GM19239 (cell line): ENCODE results near the gene CDK15.
"Not testable (repeated sequence)": the region's sequence is repeated elsewhere in the genome, so short reads cannot be mapped to it uniquely, and the experiment has no call there.

ENCODE experiments used
- DNase-seq: peaks from one replicate; pipeline ENCODE4 v3.0.0; 2011; ENCODE audit warnings: low spot score; ENCODE audit not compliant: insufficient read length
- FAIRE-seq: peaks from 2 replicates; lab custom pipeline; 2011; peaks lifted over from hg19 to GRCh38; lab: Jason Lieb, UNC

The CDK15 gene

DNA sequence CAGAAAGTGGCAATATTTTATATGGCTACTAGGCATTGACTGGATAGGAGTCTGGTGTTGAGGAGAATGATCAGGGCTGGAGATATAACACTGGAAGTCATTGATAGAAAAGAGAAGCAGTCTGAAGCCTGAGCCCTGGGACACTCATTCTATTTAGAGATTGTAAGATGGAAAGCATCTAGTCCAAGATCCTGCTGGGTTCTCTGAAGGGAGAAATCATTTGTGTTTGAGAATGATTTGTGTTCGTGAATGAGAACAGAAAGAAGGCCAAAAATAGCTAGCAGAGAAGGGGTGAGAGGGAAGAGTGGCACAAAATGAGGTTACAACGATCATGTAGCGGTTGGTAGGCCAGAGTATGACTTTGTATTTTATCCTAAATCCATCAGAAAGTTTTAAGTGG is 18.0 kb upstream of the CDK15 start:
- FAIRE-seq, result no peak

DNA sequence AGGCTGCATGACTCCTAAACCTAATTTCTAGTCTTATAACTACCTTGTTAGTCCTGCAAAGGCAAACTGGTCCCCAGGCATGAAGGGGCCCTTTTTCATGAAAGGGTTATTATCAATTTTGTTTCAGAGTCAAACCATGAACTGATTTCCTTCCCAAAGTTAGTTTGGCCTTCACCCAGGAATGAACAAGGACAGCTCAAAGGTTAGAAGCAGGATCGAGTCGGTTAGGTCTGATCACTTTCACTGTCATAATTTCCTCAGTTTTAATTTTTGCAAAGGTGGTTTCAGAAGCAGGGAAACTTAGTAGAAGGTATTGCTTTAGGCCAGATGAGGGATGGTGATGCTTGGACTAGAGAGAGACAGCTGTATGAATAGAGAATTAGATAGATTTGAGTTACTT is 16.9 kb upstream of the CDK15 start:
- no peak for DNase-seq
- FAIRE-seq, result no peak

More for the DNA sequence above, 18.0 kb upstream of the CDK15 start:
- no peak for DNase-seq

GRCh38 chr2:201790291-201790690 is 16.0 kb upstream of the CDK15 start:
- DNase-seq, result no peak
- no peak for FAIRE-seq

DNA sequence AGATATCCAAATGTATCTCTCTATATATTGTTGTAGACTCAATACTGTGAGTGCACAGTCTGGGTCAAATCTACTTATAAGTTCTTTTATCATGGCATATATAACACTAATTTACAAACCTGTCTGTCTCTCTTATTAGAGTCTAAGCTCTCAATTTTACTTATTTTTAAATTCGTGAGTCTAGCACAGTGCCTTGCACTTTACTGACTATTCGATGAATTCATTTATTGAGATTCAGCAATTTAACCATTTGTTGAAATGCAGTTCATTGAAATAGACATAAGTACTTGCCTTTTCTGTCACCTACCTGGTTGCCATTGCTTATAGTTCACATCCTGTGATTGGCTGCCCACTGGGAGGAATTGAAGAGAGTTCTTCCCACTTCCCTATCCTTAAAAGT is 15.3 kb upstream of the CDK15 start:
- DNase-seq, result no peak
- FAIRE-seq, result no peak

GRCh38 chr2:201793631-201794030 is 12.7 kb upstream of the CDK15 start:
- DNase-seq, result no peak
- FAIRE-seq, result no peak

GRCh38 chr2:201794294-201794693 is 12.0 kb upstream of the CDK15 start:
- FAIRE-seq (no peak), DNase-seq (no peak)

GRCh38 chr2:201795607-201796477 is 10.5 kb upstream of the CDK15 start:
- FAIRE-seq, result peak; percentile 4
- no peak for DNase-seq

DNA sequence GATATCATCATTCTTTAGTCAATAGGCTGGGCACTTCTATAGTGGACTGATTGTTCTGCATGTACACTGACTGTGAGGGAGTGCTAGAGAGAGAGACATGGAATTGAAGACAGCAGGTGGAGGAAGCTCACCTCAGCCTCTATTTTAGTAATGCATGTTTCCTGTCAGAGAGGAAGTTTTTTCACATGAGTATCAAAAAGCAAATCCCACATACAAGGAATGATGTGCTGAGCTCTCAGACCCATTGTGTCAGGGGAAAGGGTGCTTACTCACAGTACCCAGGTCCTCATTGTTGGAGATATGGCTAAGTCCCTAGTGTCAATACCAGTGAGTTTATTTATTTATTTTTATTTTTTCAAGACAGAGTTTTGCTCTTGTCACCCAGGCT is 9.9 kb upstream of the CDK15 start:
- no peak for DNase-seq
- no peak for FAIRE-seq

DNA sequence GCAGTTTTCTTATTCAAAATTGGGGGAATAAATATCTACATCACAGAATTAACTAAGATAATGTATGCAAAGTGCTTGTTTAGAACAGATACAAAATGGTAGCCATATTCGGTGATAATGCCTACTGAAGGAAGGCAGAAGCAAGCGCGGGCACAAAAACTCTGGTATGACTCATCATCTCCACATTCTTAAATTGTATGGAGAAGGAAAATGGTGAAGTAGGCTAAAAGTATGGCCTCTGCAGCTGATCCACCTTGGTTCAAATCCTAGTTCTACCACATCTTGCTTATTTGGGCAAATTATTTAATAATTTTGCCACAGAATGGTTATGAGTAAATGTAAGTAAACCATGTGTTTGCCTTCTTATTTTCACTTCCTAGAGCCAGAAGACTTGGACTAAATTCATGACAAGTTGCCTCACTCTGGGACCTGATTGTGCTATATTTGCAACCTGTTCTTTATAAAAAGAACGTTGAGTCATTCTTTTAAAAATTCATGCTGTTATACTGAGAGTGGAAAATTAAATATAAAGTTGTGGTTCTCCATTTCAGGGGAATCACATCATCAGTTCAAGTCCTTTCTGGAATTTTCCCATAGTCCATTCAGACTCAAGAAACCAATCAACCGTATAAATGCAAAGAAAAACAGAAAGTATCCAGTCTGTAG is 9.0 kb upstream of the CDK15 start:
- DNase-seq (no peak), FAIRE-seq (no peak)

GRCh38 chr2:201798252-201798913 is 8.0 kb upstream of the CDK15 start:
- DNase-seq, result no peak
- FAIRE-seq, result no peak

- not testable (repeated sequence) for FAIRE-seq
Measured at GRCh38 chr2:201798914-201799285, 7.4 kb upstream of the CDK15 start.

DNA sequence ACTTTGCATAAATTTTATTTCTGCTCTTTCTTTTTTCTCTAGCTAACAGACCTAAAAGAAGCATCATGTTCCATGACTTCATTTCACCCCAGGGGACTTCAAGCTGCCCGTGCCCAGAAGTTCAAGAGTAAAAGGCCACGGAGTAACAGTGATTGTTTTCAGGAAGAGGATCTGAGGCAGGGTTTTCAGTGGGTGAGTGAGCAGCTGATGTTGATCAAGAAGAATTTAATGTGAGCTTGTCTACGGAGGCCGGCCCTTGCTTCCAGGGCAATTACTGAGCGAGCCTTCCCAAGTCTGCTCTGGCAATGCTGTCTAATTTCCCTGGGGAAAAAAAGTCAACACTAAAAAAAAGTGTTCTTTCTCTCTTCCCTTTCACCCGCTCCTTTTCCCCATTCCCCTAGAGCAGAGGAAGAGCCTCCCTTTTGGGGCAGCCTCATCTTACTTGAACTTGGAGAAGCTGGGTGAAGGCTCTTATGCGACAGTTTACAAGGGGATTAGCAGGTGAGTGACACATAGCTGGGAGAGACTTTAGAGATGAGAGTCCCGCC is 1.2 kb downstream of the CDK15 start:
- FAIRE-seq (no peak), DNase-seq (no peak)

More at GRCh38 chr2:201798914-201799285, 7.4 kb upstream of the CDK15 start:
- DNase-seq, result not testable (repeated sequence)

DNA sequence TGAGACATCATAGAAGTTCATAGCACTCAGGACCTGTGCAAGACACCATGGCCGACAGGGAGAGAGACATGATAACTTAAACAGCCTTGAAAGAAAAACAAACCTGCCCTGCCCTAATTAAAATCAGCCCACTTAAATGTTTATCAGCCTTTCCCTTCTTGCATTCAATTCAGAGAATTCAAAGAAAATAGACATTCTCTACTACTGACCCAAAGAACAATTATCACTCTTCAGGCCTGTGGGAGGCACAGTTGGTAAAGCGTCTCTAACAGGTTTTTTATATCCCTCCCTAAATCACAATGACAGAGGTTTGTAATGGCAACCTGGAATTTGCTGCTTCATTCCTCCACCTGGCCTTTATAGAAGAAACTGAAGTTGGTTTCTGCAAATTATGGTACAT is 1.7 kb downstream of the CDK15 start:
- no peak for FAIRE-seq

GRCh38 chr2:201809633-201810032 is 3.3 kb downstream of the CDK15 start:
- FAIRE-seq, result no peak
- no peak for DNase-seq

More for the DNA sequence above, 1.7 kb downstream of the CDK15 start:
- no peak for DNase-seq

- FAIRE-seq, DNase-seq: not testable (repeated sequence)
Measured at GRCh38 chr2:201810604-201811003, 4.3 kb downstream of the CDK15 start.

DNA sequence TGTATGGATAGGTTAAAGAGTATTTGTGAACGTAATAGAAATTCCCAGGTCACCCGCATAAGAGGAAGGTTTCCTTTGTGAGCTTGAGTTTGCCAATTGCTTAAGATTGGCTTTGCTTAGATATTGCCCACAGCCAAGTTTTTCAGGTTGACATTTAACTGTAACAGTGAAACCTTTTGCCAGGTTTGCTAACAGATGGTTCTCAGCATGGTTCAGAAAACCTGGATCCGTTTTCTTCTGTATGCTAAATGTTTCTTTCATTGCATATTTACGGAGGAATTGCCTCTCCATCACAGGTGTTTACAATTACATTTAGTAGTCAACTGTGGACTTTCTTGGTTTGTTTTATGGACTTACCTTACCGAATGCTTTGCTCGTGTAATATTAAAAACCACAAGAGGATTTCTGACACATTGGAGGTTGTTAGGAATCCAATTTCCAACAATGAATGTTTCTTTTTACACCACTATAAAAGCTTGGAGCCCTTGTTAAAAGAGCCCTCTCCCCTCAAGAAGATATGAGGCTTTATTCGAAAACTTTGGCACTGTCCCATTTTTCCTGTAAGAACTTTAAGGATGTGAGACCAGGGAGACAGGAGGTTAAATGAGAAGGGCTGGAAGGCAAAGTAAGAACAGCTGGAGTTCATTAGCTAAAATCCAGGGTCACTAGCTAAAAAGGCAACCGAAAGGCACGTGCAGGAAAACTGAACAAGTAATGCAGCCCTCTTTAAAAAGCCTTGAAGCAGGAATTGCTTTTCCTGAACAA is 7.8 kb downstream of the CDK15 start:
- DNase-seq (no peak), FAIRE-seq (no peak)

- no peak for DNase-seq
- no peak for FAIRE-seq
Measured at GRCh38 chr2:201816657-201817575, 10.6 kb downstream of the CDK15 start.

DNA sequence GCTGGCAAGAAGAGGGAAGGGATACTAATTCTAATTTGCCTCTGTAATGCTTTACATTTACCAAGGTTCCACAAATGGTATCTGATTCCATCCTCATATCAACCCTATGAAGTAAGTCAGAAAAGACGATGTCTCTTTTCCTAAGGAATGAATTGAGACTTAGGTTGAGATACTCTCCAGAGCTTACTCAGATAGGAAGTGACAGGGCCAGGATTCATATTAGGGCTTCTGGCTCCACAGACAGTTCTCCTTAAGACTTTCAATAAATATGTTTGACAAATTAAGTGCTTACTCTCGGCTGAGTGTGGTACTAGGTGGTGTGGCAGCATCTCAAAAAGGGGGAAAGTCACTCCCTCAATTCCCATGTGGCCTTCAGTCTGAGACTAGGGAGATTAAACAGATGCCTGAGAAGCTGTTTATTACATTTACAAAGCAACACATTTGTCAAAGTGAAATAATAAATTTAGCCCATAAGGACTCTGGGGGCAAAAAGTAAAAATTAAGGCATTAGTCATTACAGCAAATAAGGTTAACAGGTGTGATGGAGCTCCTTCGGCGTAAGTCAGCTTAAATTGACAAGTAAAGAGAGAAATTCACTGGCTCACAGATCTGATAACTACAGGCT is 14.2 kb downstream of the CDK15 start:
- DNase-seq, result no peak
- FAIRE-seq, result no peak

DNA sequence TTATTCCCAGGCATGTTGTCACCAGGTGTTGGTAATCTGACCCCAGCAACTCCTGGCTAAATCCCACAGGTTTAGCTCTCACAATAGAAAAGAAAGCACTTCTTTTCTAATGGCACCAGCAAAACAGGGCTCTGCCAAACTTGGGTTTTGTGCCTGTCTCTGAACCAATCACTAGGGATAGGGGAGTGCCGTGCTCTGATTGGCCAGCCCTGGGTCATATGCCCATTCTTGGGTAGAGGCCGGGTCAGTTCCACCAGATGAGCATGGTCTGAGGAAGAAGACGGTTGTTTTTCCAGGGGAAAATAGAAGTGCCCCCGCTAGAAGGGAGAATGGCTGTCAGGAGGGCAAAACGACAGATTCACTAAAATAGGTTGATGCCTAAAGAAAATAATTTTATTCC is 14.7 kb downstream of the CDK15 start:
- FAIRE-seq (no peak), DNase-seq (no peak)
